NT2/D1 (cell line): Measurements from ENCODE around the gene CD2AP.
"Not testable (repeated sequence)": the region's sequence is repeated elsewhere in the genome, so short reads cannot be mapped to it uniquely, and the experiment has no call there.

ENCODE experiments used
- DNase-seq: peaks from one replicate; pipeline ENCODE4 v3.0.0-alpha.2; 2011; ENCODE audit warnings: low read depth, low spot score
- H3K27me3 ChIP-seq: 2 replicates; pipeline ENCODE4 v1.6.0; 2011; ENCODE audit warnings: mild to moderate bottlenecking; ENCODE audit not compliant: insufficient read length, insufficient read depth
- H3K36me3 ChIP-seq: 2 replicates; pipeline ENCODE4 v1.6.1; 2011; ENCODE audit warnings: mild to moderate bottlenecking, low read length, mixed read lengths; ENCODE audit not compliant: insufficient read depth, insufficient read length
- H3K4me1 ChIP-seq: 2 replicates; pipeline ENCODE4 v1.5.1; 2011; ENCODE audit not compliant: insufficient read depth, insufficient read length
- H3K4me3 ChIP-seq: 2 replicates; pipeline ENCODE4 v1.5.1; 2011; ENCODE audit warnings: low read depth; ENCODE audit not compliant: insufficient read length
- H3K9ac ChIP-seq: 2 replicates; pipeline ENCODE4 v1.6.0; 2011; ENCODE audit warnings: low read depth; ENCODE audit not compliant: insufficient read length
- H3K9me3 ChIP-seq: 2 replicates; pipeline ENCODE4 v1.5.1; 2011; ENCODE audit warnings: mild to moderate bottlenecking, low read length; ENCODE audit not compliant: insufficient read depth
- SUZ12 ChIP-seq: IDR thresholded peaks from 2 replicates; pipeline ENCODE4 v1.6.1; 2011; ENCODE audit not compliant: insufficient read length, insufficient read depth; ENCODE audit errors: extremely low read depth
- YY1 ChIP-seq: IDR thresholded peaks from 2 replicates; pipeline ENCODE4 v1.6.1; 2011; ENCODE audit not compliant: insufficient read length, insufficient read depth
- ZNF274 ChIP-seq: IDR thresholded peaks from 2 replicates; pipeline ENCODE4 v1.6.1; 2011; ENCODE audit warnings: mild to moderate bottlenecking, low read depth, low read length

Gene CD2AP

DNA sequence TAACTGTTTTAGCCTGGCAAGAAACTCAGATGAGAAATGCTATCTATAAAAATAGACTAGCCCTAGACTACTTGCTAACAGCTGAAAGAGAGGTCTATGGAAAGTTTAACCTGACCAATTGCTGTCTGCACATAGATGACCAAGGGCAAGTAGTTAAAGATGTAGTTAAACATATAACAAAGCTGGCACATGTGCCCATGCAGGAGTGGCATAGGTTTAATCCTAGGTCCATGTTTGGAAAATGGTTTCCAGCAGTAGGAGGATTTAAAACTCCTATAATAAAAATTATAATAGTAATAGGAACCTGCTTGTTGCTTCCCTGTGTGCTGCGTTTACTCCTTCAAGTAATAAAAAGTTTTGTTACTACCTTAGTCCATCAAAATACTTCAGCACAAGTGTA lies 169.6 kb downstream of the CD2AP start:
- no peak overlapping the region for H3K4me3 ChIP-seq
- H3K9me3 ChIP-seq = no peaks in the 10 kb centered on the region
- DNase-seq = no peak
- no peaks in the 10 kb centered on the region for H3K36me3 ChIP-seq
- H3K4me1 ChIP-seq = no peaks in the 10 kb centered on the region
- TF ChIP-seq YY1 (no peak), SUZ12 (no peak), ZNF274 (no peak)
- H3K27me3 ChIP-seq = no peaks in the 10 kb centered on the region
- H3K9ac ChIP-seq = no peak overlapping the region

DNA sequence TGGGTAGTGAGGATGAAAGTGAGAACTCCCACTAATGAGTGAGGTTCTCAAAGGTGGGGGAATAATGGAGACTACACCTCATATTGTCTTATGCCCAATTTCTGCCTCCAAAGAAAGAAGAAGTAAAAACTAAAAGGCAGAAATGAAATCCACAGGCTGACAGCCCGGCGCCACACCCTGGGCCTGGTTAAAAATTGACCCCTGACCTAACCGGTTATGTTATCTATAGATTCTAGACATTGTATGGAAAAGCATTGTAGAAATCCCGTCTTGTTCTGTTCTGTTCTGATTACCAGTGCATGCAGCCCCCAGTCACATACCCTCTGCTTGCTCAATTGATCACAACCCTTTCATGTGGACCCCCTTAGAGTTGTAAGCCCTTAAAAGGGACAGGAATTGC lies 170.0 kb downstream of the CD2AP start:
- H3K4me3 ChIP-seq, H3K27me3 ChIP-seq, DNase-seq, H3K9me3 ChIP-seq, H3K36me3 ChIP-seq, H3K4me1 ChIP-seq, H3K9ac ChIP-seq: not testable (repeated sequence)

DNA sequence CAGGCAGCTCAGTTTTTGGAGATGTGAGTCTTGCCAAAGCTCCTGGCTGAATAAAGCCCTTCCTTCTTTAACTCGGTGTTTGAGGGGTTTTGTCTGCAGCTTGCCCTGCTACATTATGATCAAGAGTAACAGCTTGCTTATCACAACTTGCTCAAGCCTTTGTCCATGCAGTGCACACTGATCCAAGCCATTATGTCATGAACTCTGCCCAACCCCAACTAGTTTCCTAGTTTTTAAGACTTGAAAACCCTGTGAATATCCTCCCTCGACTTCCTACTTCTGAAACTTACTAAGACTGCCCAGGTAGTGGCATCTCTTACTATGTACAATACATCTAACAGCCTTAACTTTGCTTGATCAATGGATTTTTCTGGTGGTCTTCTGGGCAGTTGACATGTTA lies 170.4 kb downstream of the CD2AP start:
- TF ChIP-seq YY1 (no peak), SUZ12 (no peak), ZNF274 (no peak)
- no peak for DNase-seq
- no peak overlapping the region for H3K4me3 ChIP-seq
- no peak overlapping the region for H3K9ac ChIP-seq
- no peaks in the 10 kb centered on the region for H3K9me3 ChIP-seq
- H3K27me3 ChIP-seq = no peaks in the 10 kb centered on the region
- no peaks in the 10 kb centered on the region for H3K4me1 ChIP-seq
- H3K36me3 ChIP-seq = no peaks in the 10 kb centered on the region

DNA sequence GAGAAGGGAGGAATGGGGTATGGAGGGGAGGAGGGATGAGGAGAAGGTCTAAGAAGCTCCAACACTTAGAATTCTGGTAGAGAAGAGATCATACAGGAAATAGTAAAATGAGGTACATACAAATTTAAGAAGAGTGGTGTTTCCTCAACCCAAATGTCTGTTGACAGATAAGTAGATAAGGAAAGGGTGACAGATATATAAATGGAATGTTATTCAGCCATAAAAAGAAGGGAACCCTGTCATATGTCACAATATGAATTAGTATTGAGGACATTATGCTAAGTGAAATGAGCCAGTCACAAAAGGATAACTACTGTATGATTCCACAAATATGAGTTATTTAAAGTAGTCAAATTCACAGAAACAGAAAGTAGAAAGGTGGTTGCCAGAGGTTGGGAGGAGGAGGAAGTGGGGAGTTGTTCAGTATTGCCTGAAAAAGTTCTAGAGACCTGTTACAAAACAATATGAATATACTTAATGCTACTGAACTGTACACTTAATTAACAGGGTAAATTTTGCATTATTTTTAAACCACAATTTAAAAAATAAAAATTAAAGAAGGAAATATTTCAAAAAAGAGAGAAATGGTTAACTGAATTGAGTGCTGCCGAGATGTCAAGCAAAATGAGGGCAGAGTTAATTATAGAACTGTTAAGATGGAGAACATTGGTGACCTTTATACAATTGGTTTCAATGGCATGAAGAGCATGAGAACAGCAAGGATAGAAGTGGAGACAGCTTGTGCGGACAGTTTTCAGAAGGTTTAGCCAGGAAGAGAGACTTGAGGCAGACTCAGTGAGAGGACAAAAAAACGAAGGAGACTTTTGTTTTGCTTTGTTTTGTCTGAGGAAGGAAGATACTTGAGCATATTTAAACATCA lies 173.2 kb downstream of the CD2AP start:
- H3K4me1 ChIP-seq = no peaks in the 10 kb centered on the region
- H3K27me3 ChIP-seq = no peaks in the 10 kb centered on the region
- no peak for DNase-seq
- H3K36me3 ChIP-seq = no peaks in the 10 kb centered on the region
- no peak overlapping the region for H3K4me3 ChIP-seq
- H3K9ac ChIP-seq = no peak overlapping the region
- TF ChIP-seq YY1 (no peak), SUZ12 (no peak), ZNF274 (no peak)
- no peaks in the 10 kb centered on the region for H3K9me3 ChIP-seq

DNA sequence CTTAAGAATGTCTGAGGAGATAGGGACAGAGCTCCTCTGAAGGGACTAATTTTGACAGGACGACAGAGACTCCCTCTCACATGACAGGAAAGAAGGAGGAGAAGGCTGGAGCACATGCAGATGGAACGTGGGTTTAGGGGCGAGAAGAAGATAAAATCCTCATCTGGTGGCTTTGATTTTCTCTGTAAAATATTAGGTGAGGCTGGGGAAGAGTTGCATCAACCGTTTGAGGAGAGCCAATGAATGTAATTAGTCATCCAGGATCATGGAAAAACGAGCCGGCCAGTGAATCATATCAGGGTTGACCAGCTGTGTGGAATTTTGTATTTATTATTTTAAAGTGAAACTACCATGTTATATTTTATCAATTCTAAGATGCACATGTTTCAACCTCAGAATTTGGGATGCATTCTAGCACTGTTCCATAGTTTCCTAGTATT lies 173.9 kb downstream of the CD2AP start:
- H3K4me3 ChIP-seq = no peak overlapping the region
- H3K36me3 ChIP-seq = no peaks in the 10 kb centered on the region
- no peaks in the 10 kb centered on the region for H3K9me3 ChIP-seq
- no peak overlapping the region for H3K9ac ChIP-seq
- H3K4me1 ChIP-seq = no peaks in the 10 kb centered on the region
- TF ChIP-seq SUZ12 (no peak), ZNF274 (no peak), YY1 (no peak)
- no peak for DNase-seq
- H3K27me3 ChIP-seq = no peaks in the 10 kb centered on the region

DNA sequence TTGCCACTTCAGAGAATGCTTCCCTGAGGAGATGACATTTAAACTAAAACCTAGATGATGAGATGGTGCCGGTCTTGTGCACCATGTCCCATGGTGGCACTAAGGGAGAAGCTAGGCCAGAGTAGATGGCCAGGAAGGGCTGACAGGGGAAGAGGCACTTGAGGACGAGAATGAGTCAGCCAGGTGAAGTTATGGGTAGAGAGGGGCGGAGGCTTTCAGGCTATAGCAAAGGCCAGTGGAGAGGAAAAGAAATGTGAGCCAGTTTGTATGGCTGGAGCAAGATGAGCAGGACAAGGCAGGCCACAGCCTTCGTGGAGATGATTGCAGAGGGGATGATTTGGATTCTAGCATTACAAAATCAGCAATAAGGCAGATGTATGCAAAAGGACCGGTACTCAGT lies 176.1 kb downstream of the CD2AP start:
- TF ChIP-seq ZNF274 = no peak
- no peak for TF ChIP-seq SUZ12
- no peak for TF ChIP-seq YY1
- no peak for DNase-seq
- Histone ChIP-seq H3K4me3 (no peak overlapping the region), H3K9ac (no peak overlapping the region), H3K36me3 (no peaks in the 10 kb centered on the region), H3K4me1 (no peaks in the 10 kb centered on the region), H3K27me3 (no peaks in the 10 kb centered on the region), H3K9me3 (no peaks in the 10 kb centered on the region)

DNA sequence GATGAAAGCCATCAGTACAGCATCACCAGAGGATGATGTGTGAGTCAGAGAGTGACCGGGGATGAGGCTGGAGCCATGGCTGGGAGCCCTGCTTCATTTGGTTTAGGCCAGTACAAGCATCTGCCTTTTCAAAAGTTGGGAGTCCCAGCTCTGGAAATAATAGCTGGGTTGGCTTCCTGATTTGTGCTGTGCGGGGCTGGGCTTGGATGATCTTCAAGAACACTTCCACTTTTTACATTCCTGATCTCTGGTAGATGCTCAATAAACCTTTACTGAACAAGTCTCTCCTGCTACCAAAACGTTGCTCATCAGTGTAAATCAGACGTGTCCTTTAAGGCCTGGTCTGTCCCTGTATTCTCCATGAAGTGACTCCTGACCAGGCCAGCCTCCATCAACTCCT lies 176.7 kb downstream of the CD2AP start:
- H3K9me3 ChIP-seq = no peaks in the 10 kb centered on the region
- no peak for DNase-seq
- TF ChIP-seq ZNF274 = no peak
- no peak for TF ChIP-seq YY1
- TF ChIP-seq SUZ12 = no peak
- H3K4me3 ChIP-seq = no peak overlapping the region
- H3K27me3 ChIP-seq = no peaks in the 10 kb centered on the region
- H3K36me3 ChIP-seq = no peaks in the 10 kb centered on the region
- no peaks in the 10 kb centered on the region for H3K4me1 ChIP-seq
- H3K9ac ChIP-seq = no peak overlapping the region
